Natural killer cell (primary cell): ENCODE results near the gene TIMP3. TPM values are rescaled to one million over a fixed set of nuclear protein-coding genes. Genes with fewer than 3 reads are reported as not detected.

Experiments used
- ATAC-seq, 3 donors: fragments of 150-1000 bp in 2 of 3; fragments of 200-7000 bp in 1 of 3; cut with Tn5 transposase; 1 replicate in 1 of 3; 2 replicates in 2 of 3; pipeline ENCODE4 v1.10.0; 2021; ENCODE audit warnings: mild to moderate bottlenecking in 2 of 3, moderate library complexity in 2 of 3
- DNase-seq, 2 donors: peaks; one replicate each; pipeline versions ENCODE4 v3.0.0 to v3.0.0-alpha.2; 2013 to 2021; ENCODE audit warnings: mixed read lengths in 1 of 2
- H3K27ac ChIP-seq: one replicate; pipeline ENCODE4 v1.5.1; 2013; ENCODE audit warnings: mild to moderate bottlenecking, low read length
- H3K27me3 ChIP-seq: one replicate; pipeline ENCODE4 v1.6.1; 2013; ENCODE audit warnings: low read length; ENCODE audit not compliant: control insufficient read depth, insufficient read depth
- H3K36me3 ChIP-seq: one replicate; pipeline ENCODE4 v1.6.1; 2013; ENCODE audit warnings: low read length; ENCODE audit not compliant: control insufficient read depth, insufficient read depth
- H3K4me1 ChIP-seq: one replicate; pipeline ENCODE4 v1.6.1; 2013; ENCODE audit warnings: low read length; ENCODE audit not compliant: control insufficient read depth, insufficient read depth
- H3K4me3 ChIP-seq: one replicate; pipeline ENCODE4 v1.5.1; 2013; ENCODE audit warnings: low read length
- H3K9me3 ChIP-seq: one replicate; pipeline ENCODE4 v1.6.1; 2013; ENCODE audit warnings: low read length; ENCODE audit not compliant: control insufficient read depth, insufficient read depth
- H3K27ac Mint-ChIP-seq, 2 donors: one replicate each; pipeline ENCODE4 v1.8.0; 2022; ENCODE audit warnings: mild to moderate bottlenecking in 2 of 2, mixed read lengths in 2 of 2, moderate library complexity in 1 of 2
- H3K27me3 Mint-ChIP-seq, 2 donors: one replicate each; pipeline ENCODE4 v1.8.0; 2022; ENCODE audit warnings: low read depth in 2 of 2, mixed read lengths in 2 of 2
- H3K36me3 Mint-ChIP-seq: one replicate; pipeline ENCODE4 v1.8.0; 2022; ENCODE audit warnings: mixed read lengths
- H3K4me1 Mint-ChIP-seq, 2 donors: one replicate each; pipeline ENCODE4 v1.8.0; 2022; ENCODE audit warnings: mixed read lengths in 2 of 2
- H3K4me3 Mint-ChIP-seq: one replicate; pipeline ENCODE4 v1.8.0; 2022; ENCODE audit warnings: mild to moderate bottlenecking, moderate library complexity, mixed read lengths
- H3K9me3 Mint-ChIP-seq, 2 donors: one replicate each; pipeline ENCODE4 v1.8.0; 2022; ENCODE audit warnings: mixed read lengths in 2 of 2
- WGBS: methylation state at CpG from one replicate; pipeline ENCODE4 v1.1.7; 2013; ENCODE audit warnings: missing lambda C conversion rate; ENCODE audit not compliant: insufficient coverage; 5-methylcytosine and 5-hydroxymethylcytosine counted together
- intact Hi-C: fragments of 100-400 bp; cut with micrococcal nuclease; formaldehyde crosslinking; loops from one replicate; pipeline ENCODE4 v1.14.2; 2022
- total RNA-seq, 4 donors: library from RNA; stranded (reverse); fragments of 120-200 nt in 1 of 4; gene quantifications; one replicate each; pipeline versions ENCODE4 v1.2.3 to v1.2.4, GENCODE V29; 2013 to 2022
- TF ChIP-seq, protein P1 (sequence below): fragments of 200-600 bp; IDR thresholded peaks from one replicate; pipeline ENCODE4 v1.8.0; 2022; ENCODE audit warnings: antibody characterized with exemption

TIMP3 gene
- total RNA-seq, 3 donors from 2014 or later (not counting 1 experiment from before 2014, with no cell fraction given) = 0.12 TPM; not detected in 2

DNA sequence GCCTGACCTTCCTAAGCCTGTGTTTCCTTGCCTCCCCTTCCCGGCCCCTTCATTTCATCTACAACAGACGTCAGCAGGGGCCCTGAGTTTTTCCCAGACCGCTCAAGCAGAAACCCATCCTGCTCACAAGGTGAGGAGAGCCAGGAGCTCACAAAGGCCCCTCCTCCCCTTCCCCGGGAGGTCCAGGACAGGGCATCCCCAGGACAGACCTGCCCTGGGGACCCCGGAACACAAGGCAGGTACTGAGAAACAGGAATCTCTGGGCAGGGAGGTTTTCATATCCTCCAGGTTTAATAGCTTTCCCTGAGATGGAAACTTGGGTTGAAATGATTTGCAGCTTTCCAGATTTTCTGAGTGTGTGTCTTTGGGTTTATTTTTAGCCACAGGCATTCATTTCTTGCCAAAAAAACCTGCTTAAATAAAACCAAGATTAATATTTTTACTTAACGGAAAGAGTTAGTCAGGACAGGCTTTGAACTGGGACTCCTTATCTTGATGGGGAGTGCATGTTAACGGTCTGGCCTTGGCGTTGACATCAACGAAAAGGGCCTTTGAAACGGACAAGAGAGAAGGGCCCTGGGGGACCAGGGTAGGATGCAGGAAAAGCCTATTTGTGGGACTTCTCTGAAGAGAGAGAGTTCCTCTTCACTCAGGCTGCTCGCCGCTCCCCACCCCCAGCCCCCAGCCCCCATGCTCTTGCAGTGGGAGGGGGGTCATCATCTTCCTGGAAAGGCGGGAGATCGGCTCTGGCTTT lies 38.5 kb downstream of the TIMP3 start:
- Mint-ChIP-seq H3K36me3 (no peaks in the 10 kb centered on the region), H3K4me1 (no peaks in the 10 kb centered on the region)
- intact Hi-C loops = no loop called here

GRCh38 chr22:32841175-32841574 lies 39.7 kb downstream of the TIMP3 start:
- H3K27me3 Mint-ChIP-seq = peaks cover 7% of the 10 kb centered on the region in 2 donors
- Histone ChIP-seq H3K4me1 (no peaks in the 10 kb centered on the region), H3K4me3 (no peak overlapping the region), H3K36me3 (no peaks in the 10 kb centered on the region), H3K9me3 (no peaks in the 10 kb centered on the region), H3K27me3 (no peaks in the 10 kb centered on the region), H3K27ac (no peak overlapping the region)
- TF ChIP-seq, protein P1, sequence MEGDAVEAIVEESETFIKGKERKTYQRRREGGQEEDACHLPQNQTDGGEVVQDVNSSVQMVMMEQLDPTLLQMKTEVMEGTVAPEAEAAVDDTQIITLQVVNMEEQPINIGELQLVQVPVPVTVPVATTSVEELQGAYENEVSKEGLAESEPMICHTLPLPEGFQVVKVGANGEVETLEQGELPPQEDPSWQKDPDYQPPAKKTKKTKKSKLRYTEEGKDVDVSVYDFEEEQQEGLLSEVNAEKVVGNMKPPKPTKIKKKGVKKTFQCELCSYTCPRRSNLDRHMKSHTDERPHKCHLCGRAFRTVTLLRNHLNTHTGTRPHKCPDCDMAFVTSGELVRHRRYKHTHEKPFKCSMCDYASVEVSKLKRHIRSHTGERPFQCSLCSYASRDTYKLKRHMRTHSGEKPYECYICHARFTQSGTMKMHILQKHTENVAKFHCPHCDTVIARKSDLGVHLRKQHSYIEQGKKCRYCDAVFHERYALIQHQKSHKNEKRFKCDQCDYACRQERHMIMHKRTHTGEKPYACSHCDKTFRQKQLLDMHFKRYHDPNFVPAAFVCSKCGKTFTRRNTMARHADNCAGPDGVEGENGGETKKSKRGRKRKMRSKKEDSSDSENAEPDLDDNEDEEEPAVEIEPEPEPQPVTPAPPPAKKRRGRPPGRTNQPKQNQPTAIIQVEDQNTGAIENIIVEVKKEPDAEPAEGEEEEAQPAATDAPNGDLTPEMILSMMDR = no peak
- ATAC-seq (no peak), DNase-seq (no peak)
- 77% methylated on average over 6 of the region's 6 CpGs for WGBS
- H3K4me1 Mint-ChIP-seq = no peaks in the 10 kb centered on the region
- H3K27ac Mint-ChIP-seq = no peak overlapping the region
- no peaks in the 10 kb centered on the region for H3K36me3 Mint-ChIP-seq
- no peak overlapping the region for H3K4me3 Mint-ChIP-seq
- no peaks in the 10 kb centered on the region for H3K9me3 Mint-ChIP-seq
- intact Hi-C loops = no loop called here

More for the DNA sequence above, 38.5 kb downstream of the TIMP3 start:
- H3K27ac Mint-ChIP-seq = no peak overlapping the region
- WGBS = 69% methylated on average over 12 of the region's 14 CpGs
- TF ChIP-seq, protein P1 = no peak
- no peak overlapping the region for H3K4me3 Mint-ChIP-seq
- no peaks in the 10 kb centered on the region for H3K27me3 ChIP-seq
- H3K4me1 ChIP-seq = no peaks in the 10 kb centered on the region
- H3K27me3 Mint-ChIP-seq = peaks cover 7% of the 10 kb centered on the region in 2 donors
- H3K36me3 ChIP-seq = no peaks in the 10 kb centered on the region
- H3K4me3 ChIP-seq = no peak overlapping the region
- H3K9me3 Mint-ChIP-seq = no peaks in the 10 kb centered on the region
- H3K27ac ChIP-seq = no peak overlapping the region
- no peak for DNase-seq
- no peaks in the 10 kb centered on the region for H3K9me3 ChIP-seq
- no peak for ATAC-seq

- Mint-ChIP-seq H3K27ac (no peak overlapping the region), H3K4me1 (no peaks in the 10 kb centered on the region), H3K4me3 (no peak overlapping the region), H3K27me3 (peaks cover 7 to 20% of the 10 kb centered on the region in 2 donors), H3K36me3 (no peaks in the 10 kb centered on the region), H3K9me3 (no peaks in the 10 kb centered on the region)
- DNase-seq = no peak
- no peaks in the 10 kb centered on the region for H3K36me3 ChIP-seq
- H3K4me1 ChIP-seq = no peaks in the 10 kb centered on the region
- intact Hi-C loops = no loop called here
- H3K9me3 ChIP-seq = no peaks in the 10 kb centered on the region
- no peak overlapping the region for H3K27ac ChIP-seq
- no peaks in the 10 kb centered on the region for H3K27me3 ChIP-seq
- no peak overlapping the region for H3K4me3 ChIP-seq
- TF ChIP-seq, protein P1 = no peak
- WGBS = 61% methylated on average over 3 of the region's 4 CpGs
- no peak for ATAC-seq
These were observed 41.0 kb downstream of the TIMP3 start for GRCh38 chr22:32842486-32842885.

DNA sequence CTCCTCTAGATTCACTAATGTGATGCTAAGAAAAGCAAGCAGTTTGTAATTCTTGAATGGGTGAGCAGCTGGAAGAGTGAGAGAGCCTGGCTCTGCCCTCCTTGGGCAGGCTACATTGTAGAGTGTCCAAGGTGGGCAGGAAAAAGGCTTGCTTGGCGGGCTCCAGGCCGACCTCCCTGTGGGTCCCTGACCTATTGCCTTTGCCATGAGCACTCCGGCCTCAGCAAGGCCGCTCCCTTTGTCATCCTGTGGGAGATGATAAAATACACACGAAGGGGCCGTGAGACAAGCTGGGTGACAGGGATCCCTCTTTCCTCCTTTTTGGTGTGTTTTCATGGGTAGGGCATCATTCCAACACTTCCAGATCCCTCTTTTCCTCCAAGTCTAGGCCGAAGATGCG lies 41.8 kb downstream of the TIMP3 start:
- peaks cover 7 to 29% of the 10 kb centered on the region in 2 donors for H3K27me3 Mint-ChIP-seq
- H3K4me3 Mint-ChIP-seq = no peak overlapping the region

More for the DNA sequence above, 41.8 kb downstream of the TIMP3 start:
- TF ChIP-seq, protein P1 = no peak
- Mint-ChIP-seq H3K9me3 (no peaks in the 10 kb centered on the region), H3K36me3 (no peaks in the 10 kb centered on the region), H3K27ac (no peak overlapping the region), H3K4me1 (no peaks in the 10 kb centered on the region)
- DNase-seq (no peak), ATAC-seq (no peak)
- Histone ChIP-seq H3K4me3 (no peak overlapping the region), H3K9me3 (no peaks in the 10 kb centered on the region), H3K27ac (no peak overlapping the region), H3K4me1 (no peaks in the 10 kb centered on the region), H3K36me3 (no peaks in the 10 kb centered on the region), H3K27me3 (no peaks in the 10 kb centered on the region)
- intact Hi-C loops = no loop called here
- 85% methylated on average over 8 of the region's 8 CpGs for WGBS
